ENCODE measurements around the gene KRT76. TPM values are rescaled to one million over a fixed set of nuclear protein-coding genes. Genes with fewer than 3 reads are reported as not detected.

The KRT76 gene
- total RNA-seq, 1 donor from 2014 or later, result not detected

DNA sequence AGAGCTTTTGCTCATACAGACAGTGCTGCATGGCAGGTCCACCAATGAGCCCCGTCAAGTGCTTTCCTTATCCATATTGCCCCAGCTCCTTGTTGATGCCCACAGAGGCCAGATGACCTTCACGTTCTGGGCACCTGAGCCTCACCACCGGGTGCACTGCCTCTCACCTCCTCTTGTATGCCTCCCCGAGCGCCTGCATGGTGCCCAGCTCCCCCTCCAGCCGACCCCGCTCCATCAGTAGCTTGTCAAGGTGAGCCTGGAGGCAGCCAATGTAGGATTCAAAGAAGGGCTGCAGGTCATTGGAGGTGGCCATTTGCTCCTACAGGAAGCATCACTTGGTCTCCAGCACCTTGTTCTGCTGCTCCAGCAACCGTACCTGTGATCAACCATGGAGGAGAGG lies 42.0 kb downstream of the KRT76 start:
- Histone ChIP-seq H3K27me3 (no peaks in the 10 kb centered on the region), H3K9me3 (no peaks in the 10 kb centered on the region), H3K27ac (no peak overlapping the region), H3K4me1 (no peaks in the 10 kb centered on the region), H3K4me3 (no peak overlapping the region), H3K36me3 (no peaks in the 10 kb centered on the region)
- DNase-seq (ENCODE audit: extremely low spot score in 2 of 2), result no peak
- intact Hi-C loops (cut with DNase I), result no loop called here
- TF ChIP-seq POLR2A (IDR thresholded peaks at IDR 0.05) (no peak), POLR2AphosphoS5 (IDR thresholded peaks at IDR 0.05; ENCODE audit: insufficient read depth in 1 of 2, low read depth in 1 of 2) (no peak), CTCF (IDR thresholded peaks at IDR 0.05) (no peak)

GRCh38 chr12:52730793-52731192 lies 46.4 kb downstream of the KRT76 start:
- no peaks in the 10 kb centered on the region for H3K4me1 ChIP-seq
- H3K9me3 ChIP-seq, result no peaks in the 10 kb centered on the region
- no peaks in the 10 kb centered on the region for H3K27me3 ChIP-seq
- H3K4me3 ChIP-seq, result no peak overlapping the region
- no peaks in the 10 kb centered on the region for H3K36me3 ChIP-seq
- no peak overlapping the region for H3K27ac ChIP-seq
- no peak for TF ChIP-seq POLR2A (IDR thresholded peaks at IDR 0.05)
- no peak for TF ChIP-seq CTCF (IDR thresholded peaks at IDR 0.05)
- TF ChIP-seq POLR2AphosphoS5 (IDR thresholded peaks at IDR 0.05; ENCODE audit: insufficient read depth in 1 of 2, low read depth in 1 of 2), result no peak
- DNase-seq (ENCODE audit: extremely low spot score in 2 of 2), result no peak
- intact Hi-C loops (cut with DNase I), result no loop called here

- DNase-seq (ENCODE audit: extremely low spot score in 2 of 2), result no peak
- no peak for TF ChIP-seq CTCF (IDR thresholded peaks at IDR 0.05)
- TF ChIP-seq POLR2AphosphoS5 (IDR thresholded peaks at IDR 0.05; ENCODE audit: insufficient read depth in 1 of 2, low read depth in 1 of 2), result no peak
- no peak for TF ChIP-seq POLR2A (IDR thresholded peaks at IDR 0.05)
- Histone ChIP-seq H3K27me3 (no peaks in the 10 kb centered on the region), H3K4me3 (no peak overlapping the region), H3K4me1 (no peaks in the 10 kb centered on the region), H3K9me3 (no peaks in the 10 kb centered on the region), H3K27ac (no peak overlapping the region), H3K36me3 (no peaks in the 10 kb centered on the region)
- intact Hi-C loops (cut with DNase I), result no loop called here
These were observed 46.8 kb downstream of the KRT76 start for GRCh38 chr12:52730383-52730782.

- intact Hi-C loops (cut with DNase I), result no loop called here
- H3K9me3 ChIP-seq, result no peaks in the 10 kb centered on the region
- no peaks in the 10 kb centered on the region for H3K4me1 ChIP-seq
- H3K36me3 ChIP-seq, result no peaks in the 10 kb centered on the region
- no peak for DNase-seq (ENCODE audit: extremely low spot score in 2 of 2)
- H3K27ac ChIP-seq, result no peak overlapping the region
- no peak for TF ChIP-seq POLR2AphosphoS5 (IDR thresholded peaks at IDR 0.05; ENCODE audit: insufficient read depth in 1 of 2, low read depth in 1 of 2)
- no peak overlapping the region for H3K4me3 ChIP-seq
- no peaks in the 10 kb centered on the region for H3K27me3 ChIP-seq
These were observed 48.0 kb downstream of the KRT76 start for GRCh38 chr12:52729147-52729546.

DNA sequence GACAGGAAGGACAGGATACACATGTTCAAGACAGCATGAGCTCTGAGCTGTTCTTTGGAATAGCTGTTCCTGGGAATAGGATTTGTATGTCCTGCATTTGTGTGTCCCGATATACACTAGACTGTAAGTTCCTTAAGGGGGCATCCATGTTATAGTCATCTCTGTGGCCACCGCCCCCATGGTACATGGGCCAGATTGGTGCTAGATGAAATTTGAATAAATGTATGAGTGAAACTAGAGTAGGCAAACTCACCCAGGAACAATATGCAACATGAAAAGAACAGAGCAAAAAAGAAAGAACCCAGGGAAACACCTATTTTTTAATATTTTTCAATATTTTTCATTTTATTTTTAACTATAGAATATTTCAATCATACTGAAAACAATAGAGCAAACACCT lies 48.8 kb downstream of the KRT76 start:
- Histone ChIP-seq H3K9me3 (no peaks in the 10 kb centered on the region), H3K4me1 (no peaks in the 10 kb centered on the region), H3K4me3 (no peak overlapping the region), H3K27me3 (no peaks in the 10 kb centered on the region), H3K36me3 (no peaks in the 10 kb centered on the region), H3K27ac (no peak overlapping the region)
- intact Hi-C loops (cut with DNase I), result no loop called here
- TF ChIP-seq CTCF (IDR thresholded peaks at IDR 0.05) (no peak), POLR2A (IDR thresholded peaks at IDR 0.05) (no peak), POLR2AphosphoS5 (IDR thresholded peaks at IDR 0.05; ENCODE audit: insufficient read depth in 1 of 2, low read depth in 1 of 2) (no peak)
- no peak for DNase-seq (ENCODE audit: extremely low spot score in 2 of 2)

GRCh38 chr12:52727037-52727436 lies 50.1 kb downstream of the KRT76 start:
- TF ChIP-seq POLR2A (IDR thresholded peaks at IDR 0.05) (no peak), POLR2AphosphoS5 (IDR thresholded peaks at IDR 0.05; ENCODE audit: insufficient read depth in 1 of 2, low read depth in 1 of 2) (no peak), CTCF (IDR thresholded peaks at IDR 0.05) (no peak)
- no peaks in the 10 kb centered on the region for H3K27me3 ChIP-seq

More at GRCh38 chr12:52727037-52727436, 50.1 kb downstream of the KRT76 start:
- H3K4me1 ChIP-seq, result no peaks in the 10 kb centered on the region
- intact Hi-C loops (cut with DNase I), result no loop called here
- no peak overlapping the region for H3K4me3 ChIP-seq
- DNase-seq (ENCODE audit: extremely low spot score in 2 of 2), result no peak
- no peaks in the 10 kb centered on the region for H3K36me3 ChIP-seq
- no peak overlapping the region for H3K27ac ChIP-seq
- H3K9me3 ChIP-seq, result no peaks in the 10 kb centered on the region
